SH-SY5Y (cell line): Measurements from ENCODE around the gene CCDC89.

Experiments used
- GATA2 ChIP-seq: IDR thresholded peaks from 2 replicates; pipeline ENCODE4 v1.6.1; 2011; ENCODE audit warnings: mild to moderate bottlenecking, low read depth, low read length
- GATA3 ChIP-seq: IDR thresholded peaks from 2 replicates; pipeline ENCODE4 v1.6.1; 2011; ENCODE audit warnings: low read depth, mild to moderate bottlenecking, low read length, moderate library complexity

DNA sequence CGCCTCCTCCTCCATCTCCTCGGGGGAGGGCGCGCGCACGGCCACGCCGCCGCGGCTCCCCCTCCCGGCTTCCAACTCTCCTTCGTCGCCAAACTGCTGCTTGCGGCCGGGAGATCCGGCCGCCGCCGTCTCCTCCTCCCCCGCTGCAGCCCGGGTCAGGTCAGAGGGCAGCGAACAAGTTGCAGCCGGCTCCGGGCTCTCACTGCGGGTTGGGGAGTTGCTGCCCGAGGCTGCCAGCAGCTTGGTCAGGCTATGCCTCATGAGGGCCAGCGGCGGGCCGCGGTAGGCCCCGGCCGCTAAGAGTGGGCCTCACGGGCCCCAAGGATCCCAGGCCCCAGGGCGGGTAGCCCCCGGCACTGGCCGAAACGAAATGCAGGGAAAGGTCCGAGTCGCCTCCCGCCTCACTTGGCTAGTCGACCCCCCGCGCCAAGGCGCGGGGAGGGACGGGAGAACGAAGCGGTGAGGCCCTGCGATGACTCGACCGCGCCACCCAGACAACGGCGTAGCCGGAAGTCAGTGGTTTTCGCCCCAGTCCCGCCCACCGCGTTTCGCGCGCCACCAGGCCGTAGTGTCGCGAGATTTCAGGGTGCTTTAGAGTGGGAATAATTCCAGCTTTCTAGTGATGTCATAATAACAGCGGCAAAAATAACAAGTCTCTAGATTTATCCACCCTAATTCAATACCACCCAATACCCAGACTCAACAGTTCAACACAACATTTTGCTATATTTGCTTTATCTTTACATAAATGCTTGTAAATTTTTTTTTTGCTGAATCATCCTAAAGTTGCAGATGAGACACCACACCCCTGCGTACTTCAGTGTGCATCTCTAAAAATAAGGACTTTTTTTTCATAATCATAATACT is 21.1 kb downstream of the CCDC89 start, which contains the start of gene CREBZF:
- TF ChIP-seq GATA2 (no peak), GATA3 (no peak)
